K562 (cell line): ENCODE measurements around the gene CCDC117. TPM values are rescaled to one million over a fixed set of nuclear protein-coding genes. Genes with fewer than 3 reads are reported as not detected.
A peak's percentile ranks its signal among the peaks of the same experiment; 100 is the strongest.

Experiments used
- CREB1 ChIP-seq, 2 experiments: sonication (generic) in 1 of 2; formaldehyde crosslinking in 1 of 2; IDR thresholded peaks; 2 replicates each; pipeline versions ENCODE4 v1.6.1 to v1.8.0; 2012 to 2022; ENCODE audit warnings: inconsistent platforms in 1 of 2, mild to moderate bottlenecking in 1 of 2, missing genetic modification reagents in 1 of 2, moderate library complexity in 1 of 2
- DDX20 ChIP-seq: fragments of 450-650 bp; IDR thresholded peaks from 2 replicates; pipeline ENCODE4 v1.6.1; 2016; ENCODE audit warnings: missing genetic modification characterization, low read depth, mild to moderate bottlenecking, missing compliant biosample characterization, moderate library complexity
- ETV6 ChIP-seq, 3 experiments: fragments of 150-350 bp in 1 of 3; sonication (generic) in 1 of 3; formaldehyde crosslinking in 1 of 3; IDR thresholded peaks; 2 replicates each; pipeline versions ENCODE4 v1.6.1 to v1.8.0; 2014 to 2022; ENCODE audit warnings: borderline replicate concordance in 2 of 3, low read depth in 2 of 3, antibody characterized with exemption in 1 of 3, low read length in 1 of 3, mild to moderate bottlenecking in 1 of 3, missing genetic modification reagents in 1 of 3
- FOXO4 ChIP-seq: fragments of 450-650 bp; formaldehyde crosslinking; IDR thresholded peaks from 2 replicates; pipeline ENCODE4 v1.4.0; 2020; ENCODE audit warnings: mild to moderate bottlenecking, moderate library complexity
- GABPA ChIP-seq: fragments of 200-800 bp; sonication (Bioruptor generic); conservative IDR thresholded peaks from 2 replicates; pipeline ENCODE4 v1.6.1; 2016; ENCODE audit warnings: low read depth, missing genetic modification characterization, missing compliant biosample characterization
- HDAC1 ChIP-seq, 2 experiments: fragments of 450-650 bp; IDR thresholded peaks; 2 replicates each; pipeline ENCODE4 v1.6.1; 2016 to 2017; ENCODE audit warnings: inconsistent platforms in 1 of 2, mild to moderate bottlenecking in 1 of 2, moderate library complexity in 1 of 2
- HDAC6 ChIP-seq: IDR thresholded peaks from 2 replicates; pipeline ENCODE4 v1.6.1; 2012; ENCODE audit warnings: low read depth, mild to moderate bottlenecking, control low read depth, inconsistent platforms, low read length, moderate library complexity
- MEIS2 ChIP-seq: fragments of 450-650 bp; IDR thresholded peaks from 2 replicates; pipeline ENCODE4 v1.6.1; 2014; ENCODE audit warnings: mild to moderate bottlenecking; ENCODE audit not compliant: partially characterized antibody
- NFYB ChIP-seq: IDR thresholded peaks from 2 replicates; pipeline ENCODE4 v1.6.1; 2011; ENCODE audit warnings: mild to moderate bottlenecking, moderate library complexity; ENCODE audit not compliant: insufficient read length; ENCODE audit errors: extremely low read depth
- NR1H2 ChIP-seq: sonication (generic); formaldehyde crosslinking; IDR thresholded peaks from 2 replicates; pipeline ENCODE4 v1.4.0; 2020; ENCODE audit warnings: mild to moderate bottlenecking, missing genetic modification reagents
- PHTF2 ChIP-seq: fragments of 250-450 bp; sonication (Bioruptor Pico); IDR thresholded peaks from 2 replicates; pipeline ENCODE4 v1.5.0; 2021; ENCODE audit warnings: mild to moderate bottlenecking
- SIN3A ChIP-seq, 2 experiments: fragments of 150-350 bp in 1 of 2; IDR thresholded peaks; 2 replicates each; pipeline ENCODE4 v1.6.1; 2011 to 2016; ENCODE audit warnings: borderline replicate concordance in 2 of 2, low read depth in 2 of 2, low read length in 2 of 2, mild to moderate bottlenecking in 2 of 2, moderate library complexity in 2 of 2; ENCODE audit not compliant: control insufficient read depth in 1 of 2
- SIX5 ChIP-seq, 2 experiments: IDR thresholded peaks; 2 replicates each; pipeline ENCODE4 v1.6.1; 2011; ENCODE audit warnings: low read length in 2 of 2, borderline replicate concordance in 1 of 2, low read depth in 1 of 2, mild to moderate bottlenecking in 1 of 2, moderate library complexity in 1 of 2; ENCODE audit not compliant: insufficient read depth in 1 of 2
- SMARCB1 ChIP-seq: IDR thresholded peaks from 2 replicates; pipeline ENCODE4 v1.6.1; 2011; ENCODE audit warnings: improper control_type of control experiment, low read depth; ENCODE audit not compliant: insufficient read length
- SNRNP70 ChIP-seq: fragments of 200-400 bp; formaldehyde crosslinking; optimal IDR thresholded peaks from 2 replicates; pipeline ENCODE3; 2017; ENCODE audit warnings: low read depth, low read length
- SP2 ChIP-seq: IDR thresholded peaks from 2 replicates; pipeline ENCODE4 v1.6.1; 2011; ENCODE audit warnings: mild to moderate bottlenecking, low read depth, low read length, moderate library complexity; ENCODE audit not compliant: poor library complexity, severe bottlenecking; ENCODE audit errors: extremely low read depth
- TOE1 ChIP-seq, 2 experiments: fragments of 450-650 bp in 1 of 2; sonication (generic) in 1 of 2; formaldehyde crosslinking in 1 of 2; IDR thresholded peaks; 2 replicates each; pipeline versions ENCODE4 v1.7.1 to v1.8.0; 2016 to 2022; ENCODE audit warnings: borderline replicate concordance in 2 of 2, mild to moderate bottlenecking in 2 of 2, antibody characterized with exemption in 1 of 2, inconsistent platforms in 1 of 2, low read depth in 1 of 2, missing genetic modification reagents in 1 of 2, moderate library complexity in 1 of 2
- TRIM28 ChIP-seq: fragments of 450-650 bp; IDR thresholded peaks from 2 replicates; pipeline ENCODE4 v1.6.1; 2017
- ZBTB17 ChIP-seq: fragments of 450-650 bp; formaldehyde crosslinking; IDR thresholded peaks from 2 replicates; pipeline ENCODE4 v1.4.0; 2020; ENCODE audit warnings: mild to moderate bottlenecking
- ZNF398 ChIP-seq: fragments of 250-450 bp; sonication (Bioruptor Pico); IDR thresholded peaks from 2 replicates; pipeline ENCODE4 v1.8.0; 2021; ENCODE audit warnings: moderate library complexity, mild to moderate bottlenecking, inconsistent platforms
- ZNF707 ChIP-seq: fragments of 250-450 bp; sonication (Bioruptor Pico); conservative IDR thresholded peaks from 2 replicates; pipeline ENCODE4 v1.8.0; 2022; ENCODE audit warnings: inconsistent platforms, mild to moderate bottlenecking, moderate library complexity
- polyA plus RNA-seq, 8 experiments: library from polyadenylated mRNA; depleted of rRNA in 4 of 8; stranded (reverse) in 5 of 8; unstranded in 3 of 8; fragments of >200 nt; fragmentation: Nextera tagmentation in 2 of 8; fragmentation: Illumina TruSeq in 1 of 8; extraction: Ambion mirVana in 2 of 8; extraction: Trizol in 1 of 8; gene quantifications; 2 replicates each; pipeline versions ENCODE4 v1.2.1 to v1.2.3, GENCODE V29; 2011 to 2014; ENCODE audit warnings: inconsistent platforms in 1 of 8, missing spikeins in 1 of 8
- total RNA-seq, 7 experiments: library from RNA; depleted of rRNA in 6 of 7; stranded (reverse); fragments of >200 nt in 6 of 7; fragmentation: Illumina TruSeq in 2 of 7; extraction: Trizol in 2 of 7; gene quantifications; 2 replicates each; pipeline versions ENCODE4 v1.2.1 to v1.2.3, GENCODE V29; 2011 to 2021; ENCODE audit warnings: low replicate concordance in 1 of 7

CCDC117 gene
- total and polyA plus RNA-seq, 9 of the 15 experiments (the other 6 are each of a cell fraction or from before 2014, with no cell fraction given), result 5.7 to 23.3 (median 15.8) TPM

GRCh38 chr22:28800308-28801041 is 28.0 kb downstream of the CCDC117 start, which contains the start of gene XBP1 (continued):
- TF ChIP-seq ZNF398 (CRISPR knock-in tag) (no peak), HDAC1 (IDR thresholded peaks at IDR 0.05) (no peak; a peak in 1 of 4 replicates), ZBTB17 (CRISPR knock-in tag) (no peak), NR1H2 (0 out of 2 replicates have a peak, but pooled peaks have one; percentile 55), TRIM28 (no peak), GABPA (tag) (peak; percentile 34; the same call in 1 of the 2 replicates), SNRNP70 (no peak), SP2 (peak; percentile 27), PHTF2 (no peak), ETV6 (IDR thresholded peaks at IDR 0.05; ENCODE audit: borderline replicate concordance in 1 of 2, low read depth in 2 of 2, low read length in 1 of 2) (no peak), ETV6 (CRISPR knock-in tag; IDR thresholded peaks at IDR 0.05; ENCODE audit: borderline replicate concordance) (no peak), SIN3A (IDR thresholded peaks at IDR 0.05; ENCODE audit: borderline replicate concordance in 2 of 2, control insufficient read depth in 1 of 2, low read depth in 2 of 2, low read length in 2 of 2) (no peak), SMARCB1 (no peak), HDAC6 (no peak), SIX5 (IDR thresholded peaks at IDR 0.05; ENCODE audit: borderline replicate concordance in 1 of 2, insufficient read depth in 1 of 2, low read depth in 1 of 2, low read length in 2 of 2) (no peak), TOE1 (IDR thresholded peaks at IDR 0.05; ENCODE audit: borderline replicate concordance) (no peak), TOE1 (CRISPR knock-in tag; IDR thresholded peaks at IDR 0.05; ENCODE audit: borderline replicate concordance, low read depth) (no peak), NFYB (peak; percentile 47), MEIS2 (no peak), DDX20 (tag) (no peak), FOXO4 (CRISPR knock-in tag) (no peak), ZNF707 (no peak), CREB1 (IDR thresholded peaks at IDR 0.05) (peak; percentile 48; the same call in 1 of the 2 replicates), CREB1 (CRISPR knock-in tag; IDR thresholded peaks at IDR 0.05) (peak; percentile 86)
